NCI-H510A treated with DMSO at 0.1 percent for 48 hours (cell line): ENCODE measurements around the gene POLD1.
A peak's percentile ranks its signal among the peaks of the same experiment; 100 is the strongest.
"Not testable (repeated sequence)": the region's sequence is repeated elsewhere in the genome, so short reads cannot be mapped to it uniquely, and the experiment has no call there.

ENCODE experiments used
- DNase-seq: peaks from one replicate; lab custom pipeline; 2025; lab: John Stamatoyannopoulos, UW

Gene POLD1

GRCh38 chr19:50383852-50384684 is at the start of gene POLD1:
POLD1 (plus strand) TSS chr19:50384347; CDS start chr19:50398852, 14,505 bp downstream.
- peak; percentile 98 for DNase-seq

DNA sequence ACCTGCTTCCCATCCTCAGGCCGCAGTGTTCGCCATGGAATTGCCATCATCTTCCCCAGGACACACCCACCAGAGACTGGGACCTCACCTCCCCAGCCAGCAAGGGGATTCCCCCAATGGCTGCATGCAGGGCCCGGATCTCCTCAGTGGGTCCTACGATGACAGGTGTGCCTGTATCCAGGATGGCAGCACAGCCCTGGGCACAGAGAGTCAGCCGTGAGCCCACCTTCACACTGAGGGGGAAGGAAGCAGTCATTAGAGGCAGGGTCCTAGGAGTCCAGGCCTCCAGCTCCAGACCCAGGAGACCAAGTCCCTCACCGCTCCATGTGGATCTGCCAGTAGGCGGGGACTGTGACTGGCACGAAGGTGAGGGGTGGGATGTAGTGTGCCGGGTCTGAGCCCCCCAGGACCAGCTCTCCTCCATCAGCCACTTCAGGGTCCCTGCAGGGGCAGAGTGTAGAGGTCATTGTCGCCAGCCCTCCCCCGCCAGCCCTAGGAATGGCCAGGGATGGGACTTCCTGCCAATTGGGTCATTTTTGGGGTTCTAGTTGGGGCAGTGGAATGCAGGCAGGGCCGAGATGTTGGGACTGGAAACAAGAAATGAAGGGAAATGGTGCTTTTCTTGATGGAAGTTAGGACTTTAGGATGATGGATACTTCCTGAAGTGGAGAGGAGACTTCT is 49.3 kb upstream of the POLD1 start:
- no peak for DNase-seq

DNA sequence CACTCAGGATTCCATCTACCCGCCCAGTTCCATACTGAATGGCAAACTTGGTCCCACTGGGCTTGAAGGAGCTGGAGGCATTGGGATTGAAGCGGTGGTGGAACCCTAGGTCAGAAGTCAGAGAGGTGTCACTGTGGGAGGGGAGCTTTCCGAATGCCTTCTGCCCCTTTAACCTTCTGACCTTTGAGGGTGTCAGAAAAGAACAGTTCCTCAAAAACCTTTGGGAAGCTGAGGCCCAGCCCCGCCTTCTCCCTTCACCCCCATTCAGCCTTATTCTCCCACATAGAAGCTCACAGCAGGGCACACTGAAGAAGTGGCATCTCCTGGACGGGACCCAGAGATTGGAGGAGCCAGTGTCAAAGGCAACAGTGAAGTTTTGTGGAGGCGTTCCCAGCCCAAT is 47.1 kb upstream of the POLD1 start:
- DNase-seq, result not testable (repeated sequence)

DNA sequence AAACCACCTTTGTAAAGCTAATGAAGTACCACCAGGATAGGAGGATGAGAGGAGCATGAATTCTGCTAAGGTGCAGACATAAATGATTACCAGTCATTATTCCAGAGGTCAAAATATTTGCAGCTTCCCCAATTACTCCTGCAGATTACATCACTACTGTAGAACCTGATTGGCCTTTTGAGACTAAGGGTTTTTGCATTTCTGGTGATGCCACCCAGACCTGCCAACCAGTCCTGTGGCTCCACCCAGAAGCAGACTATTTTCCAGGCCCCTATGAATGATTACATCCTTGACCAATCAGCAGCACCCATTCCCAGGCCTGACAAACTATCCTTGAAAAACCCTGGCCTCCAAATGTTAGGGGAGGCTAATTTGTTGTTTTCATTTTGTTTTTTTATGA is 43.8 kb upstream of the POLD1 start:
- no peak for DNase-seq

GRCh38 chr19:50341091-50341564 is 43.0 kb upstream of the POLD1 start:
- DNase-seq, result no peak

- DNase-seq, result no peak
These were observed 39.4 kb upstream of the POLD1 start for GRCh38 chr19:50344661-50345318.

DNA sequence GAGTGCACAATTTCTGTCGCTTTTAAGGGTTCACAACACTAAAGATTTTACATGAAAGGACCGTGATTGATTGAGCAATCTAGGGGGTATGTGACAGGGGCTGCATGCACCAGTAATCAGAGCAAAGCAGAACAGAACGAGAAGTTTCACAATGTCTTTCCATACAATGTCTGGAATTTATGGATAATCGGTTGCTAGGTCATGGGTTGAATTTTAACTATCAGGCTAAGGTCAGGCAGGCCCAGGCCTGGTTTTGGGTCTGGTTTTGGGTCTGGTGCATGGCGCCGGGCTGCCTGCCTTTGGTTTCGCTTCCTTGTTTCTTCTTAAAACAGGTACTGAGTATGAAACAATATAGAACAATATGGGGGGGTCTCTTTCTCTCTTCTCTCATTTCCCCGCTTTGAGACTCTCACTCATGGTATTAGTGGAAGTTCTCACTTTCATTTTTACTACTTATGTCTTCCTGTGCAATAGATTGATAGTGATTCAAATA is 37.0 kb upstream of the POLD1 start:
- not testable (repeated sequence) for DNase-seq

DNA sequence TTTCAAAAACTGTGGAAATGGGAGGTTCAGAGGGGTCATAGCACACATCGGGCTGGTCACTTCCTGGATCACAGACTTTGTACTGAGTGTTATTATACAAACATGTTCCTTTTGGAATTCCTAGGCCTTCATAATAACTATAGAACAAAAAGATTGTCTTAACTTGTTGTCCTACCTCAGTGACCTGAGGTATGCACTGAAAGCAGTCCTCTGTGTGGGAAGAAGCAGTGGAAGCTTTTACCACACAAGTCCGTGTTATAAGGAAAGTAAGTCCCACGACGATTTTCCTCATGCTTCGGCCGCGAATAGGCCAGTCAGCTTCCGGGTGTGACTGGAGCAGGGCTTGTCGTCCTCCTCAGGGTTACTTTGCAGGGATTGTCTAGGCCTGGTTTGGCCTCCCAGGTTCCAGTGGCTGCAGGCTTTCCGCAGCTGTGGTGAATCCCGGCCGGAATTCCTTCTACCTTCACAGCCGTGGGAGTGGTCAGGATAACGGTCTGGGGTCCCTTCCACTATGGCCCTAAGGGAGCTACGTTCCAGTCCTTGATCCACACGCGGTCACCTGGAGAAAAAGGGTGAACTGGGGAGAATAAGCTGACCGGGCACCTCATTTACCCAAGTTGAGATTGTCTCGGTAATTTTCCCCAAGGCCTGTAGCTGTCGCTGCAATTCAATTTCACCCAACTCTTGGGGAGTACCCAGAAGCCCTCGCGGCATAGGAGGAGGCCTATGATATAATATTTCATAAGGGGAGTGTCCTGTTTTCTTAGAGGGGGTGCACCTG is 34.7 kb upstream of the POLD1 start:
- no peak for DNase-seq

GRCh38 chr19:50352242-50352641 is 31.9 kb upstream of the POLD1 start:
- DNase-seq, result no peak

GRCh38 chr19:50353487-50353880 is 30.7 kb upstream of the POLD1 start:
- DNase-seq, result not testable (repeated sequence)

DNA sequence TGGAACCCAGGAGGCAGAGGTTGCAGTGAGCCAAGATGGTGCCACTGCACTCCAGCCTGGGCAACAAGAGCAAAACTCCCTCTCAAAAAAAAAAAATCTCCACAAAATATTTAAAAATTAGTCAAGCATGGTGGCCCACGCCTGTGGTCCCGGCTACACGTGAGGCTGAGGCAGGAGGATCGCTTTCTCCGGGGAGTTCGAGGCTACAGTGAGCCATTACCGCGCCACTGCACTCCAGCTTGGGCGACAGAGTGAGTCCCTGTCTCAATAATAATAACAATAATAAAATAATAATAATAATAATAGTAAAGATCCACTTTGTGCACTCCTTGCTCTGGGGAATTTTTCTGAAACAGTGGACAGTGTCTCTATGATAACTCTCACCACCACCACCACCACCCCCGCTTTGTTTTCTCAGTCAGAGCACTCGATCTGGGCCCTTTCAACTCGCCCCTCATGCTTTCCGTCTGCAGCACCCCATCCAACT is 27.4 kb upstream of the POLD1 start:
- DNase-seq, result no peak

GRCh38 chr19:50357178-50358100 is 26.7 kb upstream of the POLD1 start:
- DNase-seq, result no peak

DNA sequence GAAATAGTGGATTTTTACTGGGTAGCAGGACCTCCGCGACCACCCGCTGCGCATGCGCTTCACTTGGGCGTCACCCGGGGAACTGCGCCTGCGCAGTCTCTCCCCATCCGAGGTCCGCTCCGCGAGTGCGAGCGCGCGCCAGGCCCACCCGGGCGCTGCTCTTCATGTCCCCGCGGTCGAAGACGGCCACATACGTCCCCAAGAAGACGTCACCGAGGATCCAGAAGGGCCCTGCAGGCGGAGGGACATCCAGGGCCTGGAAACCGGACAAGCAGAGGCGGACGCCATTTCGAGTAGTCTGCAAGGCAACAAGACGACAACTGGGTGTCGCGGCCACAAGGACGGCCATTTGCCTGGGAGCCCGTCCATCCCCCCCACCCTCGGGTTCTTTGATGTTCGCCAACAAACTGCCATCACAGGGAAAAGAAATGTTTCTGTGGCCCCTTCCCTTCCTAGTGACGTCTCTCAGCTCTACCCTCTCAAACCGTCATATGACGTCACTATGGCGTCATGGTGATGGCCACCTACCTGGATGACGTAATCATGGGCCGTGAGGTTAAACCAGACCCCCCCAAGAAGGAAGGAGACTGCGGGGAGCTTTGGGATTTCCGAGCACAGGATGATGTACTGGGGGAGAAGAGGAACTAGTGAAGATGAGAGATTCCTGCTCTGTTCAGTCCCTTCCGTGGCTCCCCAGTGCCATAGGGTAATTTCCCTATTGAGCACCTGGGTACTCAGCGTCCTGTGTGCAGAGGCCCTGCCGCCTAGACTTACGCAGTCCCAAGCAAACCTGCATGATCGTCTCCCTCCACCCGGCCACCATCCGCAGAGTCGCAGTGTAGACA is 25.4 kb upstream of the POLD1 start:
- no peak for DNase-seq

- no peak for DNase-seq
These were observed 24.8 kb upstream of the POLD1 start for GRCh38 chr19:50359328-50359818.

DNA sequence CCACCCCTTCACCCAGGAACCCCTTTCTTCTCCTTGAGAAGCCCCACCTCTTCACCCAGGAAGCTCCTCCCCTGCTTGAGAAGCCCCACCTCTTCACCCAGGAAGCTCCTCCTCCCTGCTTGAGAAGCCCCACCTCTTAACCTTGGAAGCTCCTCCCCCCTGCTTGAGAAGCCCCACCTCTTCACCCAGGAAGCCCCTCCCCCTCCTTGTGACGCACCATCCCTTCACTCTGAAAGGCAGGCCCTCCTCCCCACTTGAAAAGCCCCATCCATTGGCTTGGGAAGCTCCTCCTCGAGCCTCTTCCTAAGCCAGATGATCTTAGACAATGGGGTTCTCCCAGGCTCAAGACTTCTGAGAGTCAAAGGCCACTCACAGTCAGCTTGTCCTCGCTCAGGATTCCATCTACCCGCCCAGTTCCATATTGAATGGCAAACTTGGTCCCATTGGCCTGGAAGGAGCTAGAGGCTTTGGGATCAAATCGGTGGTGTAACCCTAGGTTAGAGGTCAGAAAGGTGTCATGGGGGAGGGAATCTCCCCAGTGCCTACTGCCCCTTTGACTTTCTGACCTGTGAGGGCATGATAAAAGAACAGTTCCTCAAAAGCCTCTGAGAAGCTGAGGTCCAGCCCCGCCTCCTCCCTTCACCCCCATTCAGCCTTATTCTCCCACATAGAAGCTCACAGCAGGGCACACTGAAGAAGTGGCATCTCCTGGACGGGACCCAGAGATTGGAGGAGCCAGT is 22.7 kb upstream of the POLD1 start:
- no peak for DNase-seq

GRCh38 chr19:50362030-50362412 is 22.1 kb upstream of the POLD1 start:
- no peak for DNase-seq

DNA sequence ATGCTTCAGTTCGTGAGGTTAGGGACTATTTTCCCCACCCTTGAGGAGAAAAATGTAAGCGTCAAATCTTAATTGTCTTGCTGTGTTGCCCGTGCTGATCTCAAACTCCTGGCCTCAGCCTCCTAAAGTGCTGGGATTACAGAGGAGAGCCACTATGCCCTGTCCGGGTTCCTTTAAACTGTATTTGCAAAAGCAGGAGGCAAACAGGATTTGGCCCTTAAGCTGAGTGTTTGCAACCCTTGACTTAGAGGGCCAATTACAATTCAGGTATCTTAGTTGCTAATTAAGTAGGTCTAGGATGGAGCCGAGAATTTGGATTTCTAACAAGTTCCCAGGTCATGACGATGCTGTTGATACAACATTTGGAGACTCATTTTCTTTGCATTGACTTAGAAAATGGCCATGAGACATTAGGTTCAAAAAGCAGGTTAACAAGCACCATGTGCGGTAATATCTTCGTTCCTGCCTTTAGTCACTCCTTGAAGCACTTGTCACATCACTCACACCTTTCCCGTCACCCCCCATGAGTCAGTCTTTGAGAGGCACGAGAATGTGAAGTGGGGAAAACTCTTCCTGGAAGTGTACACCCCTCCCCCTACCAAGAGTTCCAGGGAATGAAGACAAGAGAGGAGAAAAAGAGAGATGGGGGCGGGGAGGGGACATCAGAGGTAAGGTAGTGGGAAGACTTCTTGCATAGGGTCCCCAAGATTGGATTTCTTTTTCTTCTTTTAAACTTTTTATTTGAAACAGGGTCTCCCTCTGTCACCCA is 21.3 kb upstream of the POLD1 start:
- no peak for DNase-seq
